ENCODE measurements around the gene JAG1.
"Not testable (repeated sequence)": the region's sequence is repeated elsewhere in the genome, so short reads cannot be mapped to it uniquely, and the experiment has no call there.

The JAG1 gene

GRCh38 chr20:10597637-10598036 lies 76.2 kb downstream of the JAG1 start:
- TF ChIP-seq CTCF (IDR thresholded peaks at IDR 0.05; ENCODE audit: low read depth, low read length), result no peak

GRCh38 chr20:10596710-10597121 lies 77.1 kb downstream of the JAG1 start:
- H3K4me3 ChIP-seq (ENCODE audit: low read depth, low read length), result no peak overlapping the region
- no peak for TF ChIP-seq CTCF (IDR thresholded peaks at IDR 0.05; ENCODE audit: low read depth, low read length)

More at GRCh38 chr20:10597637-10598036, 76.2 kb downstream of the JAG1 start:
- H3K4me3 ChIP-seq (ENCODE audit: low read depth, low read length), result no peak overlapping the region

GRCh38 chr20:10595985-10596384 lies 77.8 kb downstream of the JAG1 start:
- no peak for TF ChIP-seq CTCF (IDR thresholded peaks at IDR 0.05; ENCODE audit: low read depth, low read length)
- no peak overlapping the region for H3K4me3 ChIP-seq (ENCODE audit: low read depth, low read length)

- no peak for TF ChIP-seq CTCF (IDR thresholded peaks at IDR 0.05; ENCODE audit: low read depth, low read length)
- H3K4me3 ChIP-seq (ENCODE audit: low read depth, low read length), result no peak overlapping the region
Measured at GRCh38 chr20:10595266-10595665, 78.5 kb downstream of the JAG1 start.

GRCh38 chr20:10594296-10594868 lies 79.4 kb downstream of the JAG1 start:
- no peak overlapping the region for H3K4me3 ChIP-seq (ENCODE audit: low read depth, low read length)
- TF ChIP-seq CTCF (IDR thresholded peaks at IDR 0.05; ENCODE audit: low read depth, low read length), result no peak

GRCh38 chr20:10591946-10592521 lies 81.8 kb downstream of the JAG1 start:
- TF ChIP-seq CTCF (IDR thresholded peaks at IDR 0.05; ENCODE audit: low read depth, low read length), result no peak
- H3K4me3 ChIP-seq (ENCODE audit: low read depth, low read length), result no peak overlapping the region

- no peak for TF ChIP-seq CTCF (IDR thresholded peaks at IDR 0.05; ENCODE audit: low read depth, low read length)
- H3K4me3 ChIP-seq (ENCODE audit: low read depth, low read length), result no peak overlapping the region
Measured at GRCh38 chr20:10590950-10591671, 82.7 kb downstream of the JAG1 start.

GRCh38 chr20:10590446-10590845 lies 83.4 kb downstream of the JAG1 start:
- H3K4me3 ChIP-seq (ENCODE audit: low read depth, low read length), result not testable (repeated sequence)
